ENCODE results near the gene SMG6. TPM values are rescaled to one million over a fixed set of nuclear protein-coding genes. Genes with fewer than 3 reads are reported as not detected.

SMG6 gene
- total and polyA plus RNA-seq, 2 of the 13 experiments (the other 11 are each of a cell fraction or from before 2014, with no cell fraction given), result 4.6 to 14.6 TPM

DNA sequence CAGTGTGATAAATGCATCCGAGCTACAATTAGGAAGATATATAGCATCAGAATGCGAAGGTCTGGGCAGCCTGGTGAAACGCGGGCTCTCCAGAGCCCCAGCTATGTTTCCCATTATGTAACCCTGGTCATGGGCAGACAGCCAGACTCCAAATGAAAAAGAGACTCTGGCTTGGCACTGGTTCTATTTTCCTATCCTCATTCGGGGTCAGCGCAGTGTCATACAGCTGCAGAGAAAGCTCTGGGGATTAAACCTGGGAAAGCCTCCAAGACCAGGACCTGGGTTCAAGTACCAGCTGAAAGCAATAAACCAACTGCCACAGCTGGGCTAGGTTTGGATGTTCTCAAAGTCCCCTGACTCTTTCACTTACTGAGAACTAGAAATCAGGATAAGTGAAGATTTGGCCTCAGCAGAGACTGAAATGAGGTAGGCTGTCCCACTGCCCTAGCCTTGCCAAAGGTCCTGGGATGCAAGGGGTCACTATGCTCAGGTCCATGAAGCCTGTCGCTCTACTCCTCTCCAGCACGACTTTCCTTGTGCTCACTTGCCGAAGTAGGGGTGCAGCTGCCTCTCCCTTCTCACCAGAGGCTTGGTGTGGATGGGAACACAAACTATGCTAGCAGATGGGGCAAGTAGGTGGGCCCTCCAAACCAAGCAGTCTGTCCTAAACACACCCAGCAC is 123.8 kb downstream of the SMG6 start:
- Histone ChIP-seq H2AFZ (ENCODE audit: low read length) (no peak overlapping the region), H3K36me3 (replicated peaks in 1 of 2; ENCODE audit: control insufficient read depth in 1 of 2, insufficient read depth in 2 of 2, low read length in 2 of 2) (peaks cover 7 to 27% of the 10 kb centered on the region in 2 experiments; a peak in 4 of 5 replicates), H4K20me1 (ENCODE audit: insufficient read depth, low read length) (no peaks in the 10 kb centered on the region), H3K27ac (ENCODE audit: extremely low read length, insufficient read depth, low read length) (no peak overlapping the region), H3K9me3 (ENCODE audit: low read length) (no peaks in the 10 kb centered on the region), H3K27me3 (ENCODE audit: control insufficient read depth in 1 of 2, insufficient read depth in 2 of 2, low read length in 2 of 2) (no peaks in the 10 kb centered on the region), H3K4me1 (ENCODE audit: insufficient read depth, low read length) (peaks cover 42% of the 10 kb centered on the region), H3K4me3 (replicated peaks in 1 of 3; ENCODE audit: insufficient read depth in 1 of 3, low read depth in 2 of 3, low read length in 3 of 3) (no peak overlapping the region), H3K9ac (ENCODE audit: insufficient read depth, low read depth, low read length) (no peak overlapping the region), H3K79me2 (ENCODE audit: insufficient read depth, low read length) (no peaks in the 10 kb centered on the region), H3K4me2 (ENCODE audit: low read depth, low read length) (no peak overlapping the region)
- in situ Hi-C loops (cut with HindIII; ENCODE audit: extremely low pct_ligation_motif_present, low pct_unique_long_range_greater_than_20kb) (no loop called here), intact Hi-C loops (cut with micrococcal nuclease; ENCODE audit: unreplicated experiment) (no loop called here)
- DNase-seq (ENCODE audit: low spot score), result no peak
- CTCF ChIA-PET (ENCODE audit: low intra/inter-chr PET ratio, low total read pairs), result no interaction called here
- POLR2A ChIA-PET, result no interaction called here
- BruUV-seq (replicated peaks), result no TSS peak
- 96% methylated on average over 9 of the region's 9 CpGs for WGBS (ENCODE audit: low lambda C conversion rate)
- no peak for ATAC-seq
- FAIRE-seq, result no peak
- TF ChIP-seq ZNF547 (CRISPR knock-in tag; IDR thresholded peaks at IDR 0.05) (no peak), PAX8 (CRISPR knock-in tag; IDR thresholded peaks at IDR 0.05; ENCODE audit: borderline replicate concordance) (no peak), MTA3 (CRISPR knock-in tag; IDR thresholded peaks at IDR 0.05) (no peak), AKNA (CRISPR knock-in tag; IDR thresholded peaks at IDR 0.05; ENCODE audit: borderline replicate concordance) (no peak), TEAD3 (CRISPR knock-in tag; optimal IDR thresholded peaks at IDR 0.05; ENCODE audit: borderline replicate concordance) (no peak), ZNF317 (CRISPR knock-in tag; IDR thresholded peaks at IDR 0.05) (no peak), ZNF501 (CRISPR knock-in tag; IDR thresholded peaks at IDR 0.05) (no peak), CBX2 (IDR thresholded peaks at IDR 0.05; ENCODE audit: low read depth, low read length) (no peak), CBX2 (CRISPR knock-in tag; IDR thresholded peaks at IDR 0.05; ENCODE audit: low read depth) (no peak), MEF2D (CRISPR knock-in tag; IDR thresholded peaks at IDR 0.05) (no peak), NFIB (CRISPR knock-in tag; IDR thresholded peaks at IDR 0.05; ENCODE audit: borderline replicate concordance) (no peak), FOXA1 (IDR thresholded peaks at IDR 0.05) (no peak), FOXA1 (CRISPR knock-in tag; IDR thresholded peaks at IDR 0.05) (no peak)
- TF ChIP-seq, protein P1, sequence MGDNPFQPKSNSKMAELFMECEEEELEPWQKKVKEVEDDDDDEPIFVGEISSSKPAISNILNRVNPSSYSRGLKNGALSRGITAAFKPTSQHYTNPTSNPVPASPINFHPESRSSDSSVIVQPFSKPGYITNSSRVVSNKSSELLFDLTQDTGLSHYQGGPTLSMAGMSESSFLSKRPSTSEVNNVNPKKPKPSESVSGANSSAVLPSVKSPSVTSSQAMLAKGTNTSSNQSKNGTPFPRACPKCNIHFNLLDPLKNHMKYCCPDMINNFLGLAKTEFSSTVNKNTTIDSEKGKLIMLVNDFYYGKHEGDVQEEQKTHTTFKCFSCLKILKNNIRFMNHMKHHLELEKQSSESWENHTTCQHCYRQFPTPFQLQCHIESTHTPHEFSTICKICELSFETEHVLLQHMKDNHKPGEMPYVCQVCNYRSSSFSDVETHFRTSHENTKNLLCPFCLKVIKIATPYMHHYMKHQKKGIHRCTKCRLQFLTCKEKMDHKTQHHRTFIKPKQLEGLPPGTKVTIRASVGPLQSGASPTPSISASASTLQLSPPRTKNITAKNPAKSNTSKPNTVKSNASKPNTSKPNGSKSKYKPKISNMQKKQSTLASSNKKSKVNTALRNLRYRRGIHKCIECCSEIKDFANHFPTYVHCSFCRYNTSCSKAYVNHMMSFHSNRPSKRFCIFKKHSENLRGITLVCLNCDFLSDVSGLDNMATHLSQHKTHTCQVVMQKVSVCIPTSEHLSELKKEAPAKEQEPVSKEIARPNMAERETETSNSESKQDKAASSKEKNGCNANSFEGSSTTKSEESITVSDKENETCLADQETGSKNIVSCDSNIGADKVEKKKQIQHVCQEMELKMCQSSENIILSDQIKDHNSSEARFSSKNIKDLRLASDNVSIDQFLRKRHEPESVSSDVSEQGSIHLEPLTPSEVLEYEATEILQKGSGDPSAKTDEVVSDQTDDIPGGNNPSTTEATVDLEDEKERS (CRISPR knock-in tag; IDR thresholded peaks at IDR 0.05), result no peak
- TF ChIP-seq, protein P2, sequence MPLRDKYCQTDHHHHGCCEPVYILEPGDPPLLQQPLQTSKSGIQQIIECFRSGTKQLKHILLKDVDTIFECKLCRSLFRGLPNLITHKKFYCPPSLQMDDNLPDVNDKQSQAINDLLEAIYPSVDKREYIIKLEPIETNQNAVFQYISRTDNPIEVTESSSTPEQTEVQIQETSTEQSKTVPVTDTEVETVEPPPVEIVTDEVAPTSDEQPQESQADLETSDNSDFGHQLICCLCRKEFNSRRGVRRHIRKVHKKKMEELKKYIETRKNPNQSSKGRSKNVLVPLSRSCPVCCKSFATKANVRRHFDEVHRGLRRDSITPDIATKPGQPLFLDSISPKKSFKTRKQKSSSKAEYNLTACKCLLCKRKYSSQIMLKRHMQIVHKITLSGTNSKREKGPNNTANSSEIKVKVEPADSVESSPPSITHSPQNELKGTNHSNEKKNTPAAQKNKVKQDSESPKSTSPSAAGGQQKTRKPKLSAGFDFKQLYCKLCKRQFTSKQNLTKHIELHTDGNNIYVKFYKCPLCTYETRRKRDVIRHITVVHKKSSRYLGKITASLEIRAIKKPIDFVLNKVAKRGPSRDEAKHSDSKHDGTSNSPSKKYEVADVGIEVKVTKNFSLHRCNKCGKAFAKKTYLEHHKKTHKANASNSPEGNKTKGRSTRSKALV (CRISPR knock-in tag; IDR thresholded peaks at IDR 0.05), result no peak

Data from HepG2 (cell line).